K562 (cell line): ENCODE measurements around the gene TRABD2B.

Experiments used
- CBX3 ChIP-seq, 2 experiments: IDR thresholded peaks; 1 replicate in 1 of 2; 2 replicates in 1 of 2; pipeline ENCODE4 v1.6.1; 2012; ENCODE audit warnings: inconsistent platforms in 2 of 2, low read length in 2 of 2, borderline replicate concordance in 1 of 2, control low read depth in 1 of 2
- EZH2 ChIP-seq: IDR thresholded peaks from 2 replicates; pipeline ENCODE4 v1.6.1; 2012; ENCODE audit warnings: low read depth, mild to moderate bottlenecking, inconsistent platforms, low read length, borderline replicate concordance
- MYC ChIP-seq, 2 experiments: fragments of 250-450 bp in 1 of 2; sonication (Bioruptor Pico) in 1 of 2; IDR thresholded peaks; 2 replicates each; pipeline versions ENCODE4 v1.5.1 to v1.6.1; 2012 to 2021; ENCODE audit warnings: low read depth in 2 of 2, borderline replicate concordance in 1 of 2, improper control_type of control experiment in 1 of 2, low read length in 1 of 2, mild to moderate bottlenecking in 1 of 2, moderate library complexity in 1 of 2
- POLR2A ChIP-seq: fragments of 450-650 bp; conservative IDR thresholded peaks from 2 replicates; pipeline ENCODE4 v1.6.1; 2016
- RCOR1 ChIP-seq, 2 experiments: IDR thresholded peaks; 2 replicates each; pipeline ENCODE4 v1.6.1; 2012; ENCODE audit warnings: low read depth in 2 of 2, low read length in 2 of 2, borderline replicate concordance in 1 of 2, improper control_type of control experiment in 1 of 2
- SP1 ChIP-seq: sonication (generic); formaldehyde crosslinking; IDR thresholded peaks from 2 replicates; pipeline ENCODE4 v1.8.1; 2022; ENCODE audit warnings: mild to moderate bottlenecking, missing genetic modification reagents
- ZKSCAN8 ChIP-seq: fragments of 200-800 bp; sonication (Bioruptor generic); IDR thresholded peaks from 2 replicates; pipeline ENCODE4 v1.6.1; 2016; ENCODE audit warnings: missing genetic modification characterization, missing compliant biosample characterization
- ZNF23 ChIP-seq: fragments of 250-450 bp; sonication (Bioruptor Pico); IDR thresholded peaks from 2 replicates; pipeline ENCODE4 v1.4.0; 2020; ENCODE audit warnings: mild to moderate bottlenecking
- ZNF239 ChIP-seq: fragments of 250-450 bp; sonication (Bioruptor Pico); IDR thresholded peaks from 2 replicates; pipeline ENCODE4 v1.4.0; 2020; ENCODE audit warnings: mild to moderate bottlenecking
- ZNF24 ChIP-seq: fragments of 450-650 bp; IDR thresholded peaks from 2 replicates; pipeline ENCODE4 v1.6.1; 2016
- ZNF253 ChIP-seq: fragments of 250-450 bp; sonication (Bioruptor Pico); conservative IDR thresholded peaks from 2 replicates; pipeline ENCODE4 v1.6.1; 2021; ENCODE audit warnings: mild to moderate bottlenecking
- TF ChIP-seq, protein P1 (sequence below), 3 experiments: IDR thresholded peaks in 2 of 3; conservative IDR thresholded peaks in 1 of 3; 2 replicates each; pipeline ENCODE4 v1.5.1; 2011 to 2012; ENCODE audit warnings: low read length in 3 of 3, mild to moderate bottlenecking in 3 of 3, control low read depth in 2 of 3, improper control_type of control experiment in 1 of 3, inconsistent platforms in 1 of 3, low read depth in 1 of 3, mixed read lengths in 1 of 3, moderate library complexity in 1 of 3; ENCODE audit not compliant: insufficient read depth in 2 of 3

GRCh38 chr1:47976728-47977127, 20.5 kb downstream of the TRABD2B start:
- no peak for TF ChIP-seq ZNF253
- TF ChIP-seq, protein P1, sequence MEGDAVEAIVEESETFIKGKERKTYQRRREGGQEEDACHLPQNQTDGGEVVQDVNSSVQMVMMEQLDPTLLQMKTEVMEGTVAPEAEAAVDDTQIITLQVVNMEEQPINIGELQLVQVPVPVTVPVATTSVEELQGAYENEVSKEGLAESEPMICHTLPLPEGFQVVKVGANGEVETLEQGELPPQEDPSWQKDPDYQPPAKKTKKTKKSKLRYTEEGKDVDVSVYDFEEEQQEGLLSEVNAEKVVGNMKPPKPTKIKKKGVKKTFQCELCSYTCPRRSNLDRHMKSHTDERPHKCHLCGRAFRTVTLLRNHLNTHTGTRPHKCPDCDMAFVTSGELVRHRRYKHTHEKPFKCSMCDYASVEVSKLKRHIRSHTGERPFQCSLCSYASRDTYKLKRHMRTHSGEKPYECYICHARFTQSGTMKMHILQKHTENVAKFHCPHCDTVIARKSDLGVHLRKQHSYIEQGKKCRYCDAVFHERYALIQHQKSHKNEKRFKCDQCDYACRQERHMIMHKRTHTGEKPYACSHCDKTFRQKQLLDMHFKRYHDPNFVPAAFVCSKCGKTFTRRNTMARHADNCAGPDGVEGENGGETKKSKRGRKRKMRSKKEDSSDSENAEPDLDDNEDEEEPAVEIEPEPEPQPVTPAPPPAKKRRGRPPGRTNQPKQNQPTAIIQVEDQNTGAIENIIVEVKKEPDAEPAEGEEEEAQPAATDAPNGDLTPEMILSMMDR (IDR thresholded peaks at IDR 0.05 in 2 of 3, conservative IDR thresholded peaks at IDR 0.05 in 1 of 3; ENCODE audit: insufficient read depth in 2 of 3, low read depth in 1 of 3, low read length in 3 of 3) = no peak
- TF ChIP-seq ZNF239 (CRISPR knock-in tag) = no peak
- no peak for TF ChIP-seq MYC (IDR thresholded peaks at IDR 0.05; ENCODE audit: low read depth, low read length)
- TF ChIP-seq MYC (CRISPR knock-in tag; IDR thresholded peaks at IDR 0.05; ENCODE audit: borderline replicate concordance, low read depth) = no peak
- TF ChIP-seq ZNF23 (CRISPR knock-in tag) = no peak
- no peak for TF ChIP-seq CBX3 (IDR thresholded peaks at IDR 0.05; ENCODE audit: borderline replicate concordance in 1 of 2, low read length in 2 of 2)
- no peak for TF ChIP-seq ZKSCAN8 (CRISPR knock-in tag)
- no peak for TF ChIP-seq RCOR1 (IDR thresholded peaks at IDR 0.05; ENCODE audit: borderline replicate concordance in 1 of 2, low read depth in 2 of 2, low read length in 2 of 2)
- no peak for TF ChIP-seq ZNF24
- no peak for TF ChIP-seq EZH2
- no peak for TF ChIP-seq POLR2A
- TF ChIP-seq SP1 = no peak
